Measurements from ENCODE around the gene IFITM5. TPM values are rescaled to one million over a fixed set of nuclear protein-coding genes. Genes with fewer than 3 reads are reported as not detected.

The IFITM5 gene
- total RNA-seq, 4 donors from 2014 or later, result not detected

GRCh38 chr11:294780-295179, 4.5 kb downstream of the IFITM5 start:
- WGBS, 2 donors, result 84 to 92% methylated on average over 16 of the region's 16 CpGs
- H3K4me1 ChIP-seq, result peaks cover 0 to 7% of the 10 kb centered on the region in 2 donors
- H3K4me3 ChIP-seq (replicated peaks in 1 of 3), result no peak overlapping the region
- TF ChIP-seq CTCF (IDR thresholded peaks at IDR 0.05) (no peak), POLR2A (IDR thresholded peaks at IDR 0.05) (no peak)
- intact Hi-C loops (cut with DNase I), result no loop called here
- H3K27me3 ChIP-seq, result no peaks in the 10 kb centered on the region
- H3K9me3 ChIP-seq, result no peaks in the 10 kb centered on the region
- no peak overlapping the region for H3K27ac ChIP-seq
- no peaks in the 10 kb centered on the region for H3K36me3 ChIP-seq
- no peak for DNase-seq

- H3K9me3 ChIP-seq, result no peaks in the 10 kb centered on the region
- H3K4me3 ChIP-seq (replicated peaks in 1 of 3), result no peak overlapping the region
- peaks cover 6 to 12% of the 10 kb centered on the region in 2 donors for H3K4me1 ChIP-seq
- no peaks in the 10 kb centered on the region for H3K27me3 ChIP-seq
- no peaks in the 10 kb centered on the region for H3K36me3 ChIP-seq
- 85 to 91% methylated on average over 13 to 26 of the region's 27 CpGs for WGBS, 2 donors
- no peak for DNase-seq
- no peak overlapping the region for H3K27ac ChIP-seq
- TF ChIP-seq POLR2A (IDR thresholded peaks at IDR 0.05), result no peak
- TF ChIP-seq CTCF (IDR thresholded peaks at IDR 0.05), result no peak
- intact Hi-C loops (cut with DNase I), result no loop called here
These were observed 5.3 kb downstream of the IFITM5 start for GRCh38 chr11:293852-294661.

- intact Hi-C loops (cut with DNase I), result no loop called here
- no peak overlapping the region for H3K4me3 ChIP-seq (replicated peaks in 1 of 3)
- H3K9me3 ChIP-seq, result no peaks in the 10 kb centered on the region
- H3K36me3 ChIP-seq, result no peaks in the 10 kb centered on the region
- DNase-seq, result no peak
- H3K4me1 ChIP-seq, result peaks cover 6 to 12% of the 10 kb centered on the region in 2 donors
- H3K27ac ChIP-seq, result no peak overlapping the region
- TF ChIP-seq CTCF (IDR thresholded peaks at IDR 0.05) (no peak), POLR2A (IDR thresholded peaks at IDR 0.05) (no peak)
- WGBS, 2 donors, result 92 to 93% methylated on average over 13 to 18 of the region's 18 CpGs
- H3K27me3 ChIP-seq, result no peaks in the 10 kb centered on the region
These were observed 6.0 kb downstream of the IFITM5 start for GRCh38 chr11:293271-293851.

GRCh38 chr11:292211-293121, 6.9 kb downstream of the IFITM5 start:
- WGBS, 2 donors, result 94 to 100% methylated on average over 5 to 15 of the region's 29 CpGs
- DNase-seq, result no peak
- no peak overlapping the region for H3K4me3 ChIP-seq (replicated peaks in 1 of 3)
- H3K9me3 ChIP-seq, result no peaks in the 10 kb centered on the region
- peaks cover 13 to 17% of the 10 kb centered on the region in 2 donors for H3K4me1 ChIP-seq
- TF ChIP-seq POLR2A (IDR thresholded peaks at IDR 0.05) (no peak), CTCF (IDR thresholded peaks at IDR 0.05) (no peak)
- intact Hi-C loops (cut with DNase I), result no loop called here
- no peak overlapping the region for H3K27ac ChIP-seq
- no peaks in the 10 kb centered on the region for H3K27me3 ChIP-seq
- no peaks in the 10 kb centered on the region for H3K36me3 ChIP-seq

Data from thyroid gland (tissue), 4 donors.